C4-2B (cell line): ENCODE data around the gene KPNA3.

Source experiments
- ZFX ChIP-seq: fragments of 450-650 bp; IDR thresholded peaks from 2 replicates; pipeline ENCODE4 v1.6.1; 2017
- TF ChIP-seq, protein P1 (sequence below): fragments of 450-650 bp; conservative IDR thresholded peaks from 2 replicates; pipeline ENCODE4 v1.5.1; 2017; ENCODE audit warnings: mild to moderate bottlenecking

DNA sequence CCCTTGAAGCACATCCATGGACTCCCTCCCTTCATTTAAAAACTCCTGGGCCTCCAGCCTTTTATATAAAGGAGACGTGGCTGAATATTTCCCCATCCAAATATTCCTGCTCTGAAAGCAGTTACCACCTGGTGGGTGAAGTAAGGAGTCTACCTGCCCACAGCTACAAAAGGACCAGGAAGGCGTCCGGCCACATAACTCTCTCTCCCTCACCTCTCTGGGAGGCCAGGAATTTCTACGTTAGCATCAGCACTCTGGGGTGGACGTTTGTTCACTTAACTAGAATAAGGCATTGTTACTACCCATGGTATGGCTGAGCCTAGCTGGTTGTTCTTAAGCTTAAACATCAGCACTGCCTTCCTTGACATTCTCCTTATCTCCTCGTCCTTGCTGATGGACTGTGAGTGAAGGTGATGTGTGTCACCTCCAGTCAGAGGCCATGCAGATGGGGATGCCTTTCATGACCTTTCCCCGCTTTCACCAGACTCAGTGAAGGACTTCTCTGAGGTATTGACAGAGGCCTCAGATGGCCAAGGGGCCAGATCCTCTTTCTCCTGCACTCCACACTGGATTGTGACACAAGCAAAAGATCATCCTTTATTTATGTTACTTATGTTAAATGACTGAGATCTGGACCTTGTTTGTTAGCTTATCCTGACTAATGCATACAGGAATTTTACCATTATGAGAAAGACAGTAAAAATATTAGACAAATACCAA, 22.2 kb upstream of the KPNA3 start:
- TF ChIP-seq, protein P1, sequence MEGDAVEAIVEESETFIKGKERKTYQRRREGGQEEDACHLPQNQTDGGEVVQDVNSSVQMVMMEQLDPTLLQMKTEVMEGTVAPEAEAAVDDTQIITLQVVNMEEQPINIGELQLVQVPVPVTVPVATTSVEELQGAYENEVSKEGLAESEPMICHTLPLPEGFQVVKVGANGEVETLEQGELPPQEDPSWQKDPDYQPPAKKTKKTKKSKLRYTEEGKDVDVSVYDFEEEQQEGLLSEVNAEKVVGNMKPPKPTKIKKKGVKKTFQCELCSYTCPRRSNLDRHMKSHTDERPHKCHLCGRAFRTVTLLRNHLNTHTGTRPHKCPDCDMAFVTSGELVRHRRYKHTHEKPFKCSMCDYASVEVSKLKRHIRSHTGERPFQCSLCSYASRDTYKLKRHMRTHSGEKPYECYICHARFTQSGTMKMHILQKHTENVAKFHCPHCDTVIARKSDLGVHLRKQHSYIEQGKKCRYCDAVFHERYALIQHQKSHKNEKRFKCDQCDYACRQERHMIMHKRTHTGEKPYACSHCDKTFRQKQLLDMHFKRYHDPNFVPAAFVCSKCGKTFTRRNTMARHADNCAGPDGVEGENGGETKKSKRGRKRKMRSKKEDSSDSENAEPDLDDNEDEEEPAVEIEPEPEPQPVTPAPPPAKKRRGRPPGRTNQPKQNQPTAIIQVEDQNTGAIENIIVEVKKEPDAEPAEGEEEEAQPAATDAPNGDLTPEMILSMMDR = no peak
- TF ChIP-seq ZFX = no peak
